HG02678 (cell line): Measurements from ENCODE around the gene MYO1A.
"Not testable (repeated sequence)": the region's sequence is repeated elsewhere in the genome, so short reads cannot be mapped to it uniquely, and the experiment has no call there.

Experiments used
- ATAC-seq: cut with Tn5 transposase; IDR thresholded peaks from one replicate; pipeline ENCODE4 v1.9.1; 2021; ENCODE audit warnings: mild to moderate bottlenecking, moderate library complexity; ENCODE audit not compliant: unreplicated experiment

MYO1A gene

GRCh38 chr12:57048423-57049118 lies 1.4 kb downstream of the MYO1A start:
- ATAC-seq, result no peak

GRCh38 chr12:57047981-57048380 lies 1.9 kb downstream of the MYO1A start:
- ATAC-seq, result no peak

GRCh38 chr12:57046947-57047890 lies 2.7 kb downstream of the MYO1A start:
- ATAC-seq, result no peak

GRCh38 chr12:57046086-57046791 lies 3.7 kb downstream of the MYO1A start:
- no peak for ATAC-seq

GRCh38 chr12:57044889-57045288 lies 5.0 kb downstream of the MYO1A start:
- no peak for ATAC-seq

- ATAC-seq, result no peak
Measured at GRCh38 chr12:57044468-57044867, 5.5 kb downstream of the MYO1A start.

GRCh38 chr12:57042695-57043094 lies 7.2 kb downstream of the MYO1A start:
- no peak for ATAC-seq

- no peak for ATAC-seq
Measured at GRCh38 chr12:57040750-57041149, 9.2 kb downstream of the MYO1A start.

- ATAC-seq, result no peak
Measured at GRCh38 chr12:57040211-57040610, 9.7 kb downstream of the MYO1A start.

GRCh38 chr12:57039016-57039798 lies 10.7 kb downstream of the MYO1A start:
- ATAC-seq, result no peak

GRCh38 chr12:57037264-57037663 lies 12.7 kb downstream of the MYO1A start:
- no peak for ATAC-seq

GRCh38 chr12:57033431-57033830 lies 16.5 kb downstream of the MYO1A start:
- no peak for ATAC-seq

GRCh38 chr12:57031789-57032188 lies 18.1 kb downstream of the MYO1A start:
- ATAC-seq, result no peak

GRCh38 chr12:57031138-57031725 lies 18.7 kb downstream of the MYO1A start:
- no peak for ATAC-seq

GRCh38 chr12:57029457-57029856 lies 20.5 kb downstream of the MYO1A start:
- no peak for ATAC-seq

- ATAC-seq, result no peak
Measured at GRCh38 chr12:57027805-57028153, 22.1 kb downstream of the MYO1A start.

- ATAC-seq, result no peak
Measured at GRCh38 chr12:57027011-57027804, 22.7 kb downstream of the MYO1A start.

- ATAC-seq, result no peak
Measured at GRCh38 chr12:57025196-57025595, 24.7 kb downstream of the MYO1A start.

GRCh38 chr12:57022324-57022723 lies 27.6 kb downstream of the MYO1A start:
- ATAC-seq, result not testable (repeated sequence)
